Erythroblast (primary cell): ENCODE results near the gene SIRPD.
"Not testable (repeated sequence)": the region's sequence is repeated elsewhere in the genome, so short reads cannot be mapped to it uniquely, and the experiment has no call there.

ENCODE experiments used
- DNase-seq, 2 experiments: peaks; one replicate each; lab custom pipeline; 2025; lab: John Stamatoyannopoulos, UW
- GATA1 ChIP-seq: IDR thresholded peaks from 2 replicates; pipeline ENCODE4 v1.6.1; 2011; ENCODE audit warnings: low read depth, mild to moderate bottlenecking, control low read depth, low read length, moderate library complexity
- POLR2A ChIP-seq: IDR thresholded peaks from 2 replicates; pipeline ENCODE4 v1.6.1; 2011; ENCODE audit warnings: mild to moderate bottlenecking, low read length

Gene SIRPD

DNA sequence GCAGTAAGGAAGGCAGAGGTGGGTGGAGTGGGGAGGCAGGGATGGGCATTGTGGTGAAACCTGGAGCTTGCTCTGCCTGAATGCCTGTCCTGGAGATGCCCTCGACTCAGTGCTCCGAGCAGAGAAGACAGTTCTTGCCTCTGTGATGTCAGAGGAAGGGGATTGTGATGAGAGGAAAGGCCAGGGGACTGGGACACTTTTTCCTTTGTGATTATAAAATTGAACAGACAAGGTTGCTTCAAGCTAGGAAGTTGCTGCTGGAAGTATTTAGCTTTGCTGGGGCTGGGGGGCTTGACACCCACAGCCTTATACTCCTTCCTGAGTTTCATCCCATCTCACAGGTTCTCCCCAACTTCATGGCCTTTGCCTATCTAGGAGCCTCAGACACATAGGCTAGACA, at the start of gene SIRPD:
Gene SIRPD, minus strand, starts transcription at position 101 of the 400 bp plus-strand sequence. Its CDS starts 52 bp downstream, at position 49.
- DNase-seq, result no peak
- no peak for TF ChIP-seq POLR2A
- TF ChIP-seq GATA1, result no peak

GRCh38 chr20:1600736-1601135, 43.2 kb upstream of the SIRPD start:
- no peak for DNase-seq
- TF ChIP-seq POLR2A (no peak), GATA1 (no peak)

DNA sequence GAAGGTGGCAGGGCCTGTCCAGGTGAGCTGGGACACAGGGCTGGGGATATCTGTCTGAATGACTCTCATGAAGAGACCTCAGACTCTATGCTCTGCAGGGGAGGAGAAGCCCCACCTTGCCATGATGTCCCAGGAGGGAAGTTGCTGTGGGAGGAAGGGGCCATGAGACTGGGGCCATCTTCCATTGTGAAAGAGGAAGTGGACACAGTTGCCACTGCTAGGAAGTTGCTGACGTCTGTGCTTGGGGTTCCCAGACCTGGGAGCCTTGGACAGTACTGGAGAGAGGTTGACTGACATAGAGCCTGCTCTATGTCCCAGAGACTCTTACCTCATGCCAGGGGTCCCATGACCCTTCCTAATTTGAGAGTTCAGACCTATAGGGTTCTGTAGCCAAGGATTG, 37.8 kb upstream of the SIRPD start:
- DNase-seq, result no peak
- TF ChIP-seq GATA1 (no peak), POLR2A (no peak)

DNA sequence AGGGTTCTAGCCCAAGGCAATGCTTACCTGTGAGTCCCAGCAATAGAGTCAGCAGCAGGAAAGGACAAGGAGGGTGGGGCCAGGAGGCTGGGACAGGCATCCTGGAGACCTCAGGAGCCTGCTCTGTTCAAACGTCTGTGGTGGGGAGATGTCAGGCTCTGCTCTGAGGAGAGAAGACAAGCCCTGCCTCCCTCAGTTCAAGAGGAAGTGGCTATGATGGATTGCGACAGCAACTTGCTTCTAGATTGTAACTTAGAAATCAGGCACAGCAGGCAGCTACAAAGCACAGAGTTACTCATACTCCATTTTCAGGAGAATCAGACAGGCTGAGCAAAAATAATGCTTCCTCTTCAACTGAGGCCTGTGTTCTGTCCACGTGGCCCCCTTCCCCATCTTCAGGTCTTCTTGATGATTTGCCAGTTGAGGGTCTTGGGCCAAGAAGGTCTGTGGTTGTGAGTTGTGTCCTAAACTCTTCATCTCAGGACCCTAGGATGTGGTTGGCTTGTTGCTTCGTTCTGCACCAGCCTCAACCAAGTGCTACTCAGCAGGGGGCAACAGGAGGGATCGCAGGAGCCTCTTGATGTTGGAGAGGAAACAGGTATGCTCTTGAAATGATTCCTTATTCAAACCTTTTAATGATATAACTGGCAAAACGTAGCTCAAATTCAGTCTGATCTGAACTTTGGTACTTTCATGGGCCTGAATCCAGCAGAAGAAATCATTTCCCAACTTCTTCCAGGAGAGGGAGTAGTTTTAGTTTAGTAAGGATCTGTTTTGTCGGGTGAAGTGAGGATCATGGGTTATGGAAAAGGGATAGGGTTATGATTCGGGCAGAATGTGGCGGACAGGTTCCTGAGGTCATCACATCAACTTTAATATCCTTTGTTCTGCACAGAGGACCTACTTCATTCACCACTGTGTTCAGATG, 31.3 kb upstream of the SIRPD start:
- DNase-seq, result no peak
- TF ChIP-seq POLR2A (no peak), GATA1 (no peak)

DNA sequence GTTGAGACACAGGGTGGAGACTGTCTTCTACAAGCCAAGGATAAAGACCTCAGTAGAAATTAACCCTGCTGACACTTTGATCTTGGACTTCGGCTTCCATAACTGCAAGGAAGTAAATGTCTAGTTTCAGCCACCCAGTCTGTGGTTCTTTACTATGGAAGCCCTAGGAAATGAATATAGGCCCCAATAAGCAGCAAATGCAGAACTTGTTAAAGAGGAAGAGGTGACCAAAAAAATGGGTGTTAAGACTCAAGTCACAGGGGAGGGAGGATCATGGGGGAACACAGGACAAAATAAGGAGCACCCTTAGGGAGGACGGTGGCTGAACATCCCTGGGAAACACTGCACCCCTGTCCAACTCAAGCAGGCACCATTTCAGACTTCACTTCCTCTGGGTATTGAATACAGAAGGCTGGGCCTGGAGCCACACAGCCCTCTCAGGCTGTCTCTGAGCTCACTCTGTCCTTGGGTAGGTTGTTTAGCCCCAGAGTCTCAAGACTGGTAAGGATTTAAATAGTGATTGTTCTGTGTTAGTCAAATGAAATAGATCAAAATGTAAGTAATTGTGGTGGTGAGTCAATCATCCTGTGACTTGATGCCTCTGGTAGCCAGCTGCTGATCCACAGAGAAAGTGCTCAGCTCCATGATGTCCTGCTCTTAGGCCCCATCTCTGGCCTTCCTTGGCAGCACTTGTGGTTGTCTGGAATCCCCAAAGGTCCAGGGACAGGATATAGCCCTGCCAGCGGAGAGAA, 30.5 kb upstream of the SIRPD start:
- DNase-seq, result no peak
- TF ChIP-seq POLR2A (no peak), GATA1 (no peak)

GRCh38 chr20:1579488-1579887, 22.0 kb upstream of the SIRPD start:
- no peak for TF ChIP-seq POLR2A
- no peak for TF ChIP-seq GATA1
- no peak for DNase-seq

GRCh38 chr20:1577906-1578305, 20.4 kb upstream of the SIRPD start:
- DNase-seq, result no peak
- TF ChIP-seq GATA1, result no peak
- TF ChIP-seq POLR2A, result no peak

DNA sequence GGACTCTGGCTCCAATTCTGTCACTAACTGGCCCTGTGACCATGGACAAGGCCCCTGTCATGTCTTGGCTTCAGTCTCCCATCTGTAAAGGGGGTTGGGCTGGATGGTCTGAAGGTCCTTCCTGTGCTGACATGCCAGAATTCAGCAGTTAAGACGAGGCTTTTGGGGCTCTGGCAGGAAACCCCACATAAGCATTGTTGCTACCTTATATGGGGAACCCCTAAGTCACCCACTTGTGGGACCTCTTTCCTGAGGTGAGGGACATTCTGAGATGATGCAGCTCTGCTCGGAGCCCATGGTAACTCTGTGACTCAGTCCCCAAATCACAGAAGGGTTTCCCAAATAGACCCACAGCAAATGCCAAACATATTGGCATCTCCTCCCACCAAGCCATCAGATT, 19.8 kb upstream of the SIRPD start:
- not testable (repeated sequence) for DNase-seq

DNA sequence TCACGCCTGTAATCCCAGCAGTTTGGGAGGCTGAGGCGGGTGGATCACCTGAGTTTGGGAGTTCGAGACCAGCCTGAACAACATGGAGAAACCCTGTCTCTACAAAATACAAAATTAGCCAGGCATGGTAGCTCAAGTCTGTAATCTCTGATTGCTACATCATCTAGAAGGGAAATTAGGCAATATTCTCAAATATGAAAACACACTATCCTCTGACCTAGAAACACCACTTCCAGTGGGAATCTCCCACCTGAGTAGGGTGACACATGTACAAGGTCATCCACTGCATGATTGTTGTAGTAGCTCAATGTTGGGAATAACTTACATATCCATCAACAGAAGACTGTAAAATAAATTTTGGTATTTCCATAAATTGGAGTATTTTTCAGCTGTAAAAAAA, 19.1 kb upstream of the SIRPD start:
- DNase-seq, result no peak
- TF ChIP-seq POLR2A (no peak), GATA1 (no peak)

DNA sequence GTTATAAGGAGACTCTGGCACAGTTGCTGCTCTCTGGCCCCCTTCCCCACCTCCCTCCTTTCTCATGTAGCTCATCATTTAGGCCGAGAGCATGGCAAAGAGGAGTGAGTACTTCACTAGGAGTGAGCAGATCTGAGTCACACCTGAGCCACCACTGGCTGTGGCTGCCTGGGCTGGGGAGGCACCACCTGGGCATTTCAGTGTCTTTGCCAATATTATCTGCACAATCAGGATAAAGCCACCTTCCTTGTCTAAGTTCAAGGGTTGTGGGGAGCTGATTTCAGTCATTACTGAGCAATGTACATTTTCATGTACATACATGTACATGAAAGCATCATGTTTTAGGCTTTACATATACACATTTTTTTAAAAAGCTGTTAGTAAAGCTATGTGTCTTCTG, 18.5 kb upstream of the SIRPD start:
- not testable (repeated sequence) for DNase-seq

DNA sequence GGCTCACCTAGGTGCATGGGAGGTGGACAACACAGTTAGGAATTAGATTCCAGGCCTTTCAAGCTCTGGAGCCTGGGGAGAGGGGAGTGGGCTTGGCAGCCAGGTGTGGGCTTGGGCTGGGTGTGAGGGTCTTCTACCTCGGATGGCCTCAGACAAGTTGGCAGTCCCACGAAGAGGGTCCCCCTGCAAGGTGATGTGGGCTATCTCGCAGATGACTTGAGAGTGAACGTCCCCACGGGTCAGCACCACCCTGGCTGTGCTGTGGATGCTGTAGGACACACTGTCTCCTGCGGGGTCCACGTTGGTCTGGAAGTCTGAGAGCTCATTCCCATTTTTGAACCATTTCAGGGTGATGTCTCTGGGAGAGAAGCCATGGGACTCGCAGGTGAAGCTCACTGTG, 14.1 kb upstream of the SIRPD start:
- not testable (repeated sequence) for DNase-seq

DNA sequence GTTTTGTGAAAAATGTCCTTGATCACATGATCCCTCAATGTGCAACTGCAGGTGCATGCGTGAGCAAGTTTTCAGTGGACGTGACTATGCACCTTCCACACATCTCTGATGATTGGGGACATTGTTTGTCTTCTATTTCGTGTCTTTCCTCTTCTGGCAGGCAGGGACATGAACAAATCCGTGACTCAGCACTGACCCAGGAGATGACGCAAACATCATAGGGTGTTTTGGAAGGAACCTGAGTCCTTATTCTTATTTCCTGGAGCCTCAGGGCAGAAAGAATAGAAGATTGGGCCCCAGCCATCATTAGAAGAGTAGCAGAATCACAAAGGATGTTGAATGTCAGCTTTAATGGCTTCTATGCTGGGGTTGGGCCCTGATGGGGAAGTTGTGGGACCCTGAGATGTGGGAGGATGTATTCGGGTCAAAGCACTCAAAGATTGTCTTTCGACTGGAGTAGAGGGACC, 11.9 kb upstream of the SIRPD start:
- peak in 1 of 2 experiments; percentile 14 for DNase-seq

GRCh38 chr20:1568163-1568490, 10.6 kb upstream of the SIRPD start:
- TF ChIP-seq POLR2A (no peak), GATA1 (no peak)
- no peak for DNase-seq

More for the DNA sequence above, 11.9 kb upstream of the SIRPD start:
- TF ChIP-seq POLR2A, result no peak
- TF ChIP-seq GATA1, result no peak

DNA sequence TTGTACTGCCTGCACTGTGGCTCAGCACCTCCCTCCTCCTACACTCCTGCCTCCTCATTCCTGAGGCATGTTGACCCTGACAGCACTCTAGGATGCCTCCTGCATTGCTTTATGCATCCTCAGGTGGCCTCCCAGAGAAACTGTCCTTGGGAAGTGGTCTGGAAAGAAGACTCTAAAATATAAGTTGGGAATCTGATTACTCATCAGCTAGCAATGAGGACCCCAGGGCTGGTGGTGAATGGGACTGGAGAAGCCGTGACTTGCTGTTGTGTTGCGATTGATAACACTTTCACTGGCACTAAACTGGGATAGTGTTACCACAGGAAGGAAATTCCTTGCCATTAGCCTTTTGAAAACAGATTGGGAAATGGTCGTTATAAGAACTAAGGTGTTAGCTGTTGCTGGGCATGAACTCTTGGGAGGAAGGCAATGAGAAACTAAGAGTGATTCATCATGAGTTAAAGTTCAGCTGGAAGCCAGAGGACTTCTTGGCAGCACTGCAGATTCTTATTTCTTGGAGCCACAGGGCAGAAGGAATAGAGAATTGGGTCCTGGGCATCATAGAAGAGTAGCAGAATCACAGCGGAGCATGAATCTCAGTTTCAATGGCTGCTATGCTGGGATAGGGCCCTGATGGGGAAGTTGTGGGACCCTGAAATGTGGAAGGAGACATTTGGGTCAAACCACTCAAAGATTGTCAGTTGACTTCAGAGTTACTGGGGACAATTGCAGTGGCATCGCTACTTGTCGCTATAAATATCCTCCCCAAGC, 10.1 kb upstream of the SIRPD start:
- TF ChIP-seq POLR2A (no peak), GATA1 (no peak)
- no peak for DNase-seq
